Testis (tissue), 3 donors: Measurements from ENCODE around the gene CDK14. TPM values are rescaled to one million over a fixed set of nuclear protein-coding genes. Genes with fewer than 3 reads are reported as not detected.

Experiments used
- DNase-seq: peaks from one replicate; pipeline ENCODE4 v3.0.0-alpha.2; 2019
- H3K27ac ChIP-seq, 2 donors: fragments of 200-600 bp; sonication (generic); one replicate each; pipeline ENCODE4 v1.5.1; 2019
- H3K27me3 ChIP-seq: fragments of 200-600 bp; sonication (generic); one replicate; pipeline ENCODE4 v1.5.1; 2019
- H3K36me3 ChIP-seq: fragments of 200-600 bp; sonication (generic); one replicate; pipeline ENCODE4 v1.5.1; 2017; ENCODE audit warnings: low read depth; ENCODE audit errors: missing control alignments
- H3K4me1 ChIP-seq: fragments of 200-600 bp; sonication (generic); one replicate; pipeline ENCODE4 v1.5.1; 2019
- H3K4me3 ChIP-seq, 2 donors: fragments of 200-600 bp; sonication (generic); one replicate each; pipeline ENCODE4 v1.5.1; 2017 to 2019
- H3K9me3 ChIP-seq: fragments of 200-600 bp; sonication (generic); one replicate; pipeline ENCODE4 v1.5.1; 2017
- CTCF ChIP-seq, 3 experiments: fragments of 450-650 bp in 2 of 3; fragments of 200-600 bp in 1 of 3; sonication (generic) in 1 of 3; IDR thresholded peaks; one replicate each; pipeline ENCODE4 v1.5.1; 2016 to 2019; ENCODE audit warnings: antibody characterized with exemption in 3 of 3, mild to moderate bottlenecking in 2 of 3, moderate library complexity in 1 of 3
- POLR2A ChIP-seq: fragments of 450-650 bp; IDR thresholded peaks from one replicate; pipeline ENCODE4 v1.6.1; 2017; ENCODE audit warnings: antibody characterized with exemption, mild to moderate bottlenecking, moderate library complexity
- WGBS, 2 donors: methylation state at CpG; one replicate each; pipeline ENCODE4 v1.1.5; 2018; 5-methylcytosine and 5-hydroxymethylcytosine counted together
- intact Hi-C: fragments of 100-400 bp; cut with DNase I; formaldehyde crosslinking; loops from one replicate; pipeline ENCODE4 v1.15.1; 2023; ENCODE audit warnings: low total_unique reads
- polyA plus RNA-seq: library from polyadenylated mRNA; stranded (reverse); fragments of 350-450 nt; fragmentation: Illumina TruSeq; extraction: RNeasy Lipid Tissue Mini Kit (QIAGEN cat#74804); gene quantifications from one replicate; pipeline ENCODE4 v1.2.3, GENCODE V29; 2014; ENCODE audit warnings: low read depth, low replicate concordance; ENCODE audit not compliant: insufficient read depth
- total RNA-seq, 2 donors: library from RNA; depleted of rRNA; stranded (reverse); fragments of >200 nt; gene quantifications; one replicate each; pipeline ENCODE4 v1.2.3, GENCODE V29; 2016

CDK14 gene
- total and polyA plus RNA-seq, 3 donors from 2014 or later = 18.9 to 22.7 (median 19.5) TPM

- Histone ChIP-seq H3K36me3 (no peaks in the 10 kb centered on the region), H3K27ac (no peak overlapping the region), H3K4me1 (no peaks in the 10 kb centered on the region), H3K4me3 (no peak overlapping the region), H3K9me3 (no peaks in the 10 kb centered on the region), H3K27me3 (no peaks in the 10 kb centered on the region)
- no peak for DNase-seq
- TF ChIP-seq CTCF (IDR thresholded peaks at IDR 0.05) = no peak
- no peak for TF ChIP-seq POLR2A
- WGBS, 2 donors = 68 to 70% methylated on average over 3 of the region's 3 CpGs
- intact Hi-C loops = no loop called here
These were observed 21.3 kb downstream of the CDK14 start for GRCh38 chr7:90617442-90617841.

DNA sequence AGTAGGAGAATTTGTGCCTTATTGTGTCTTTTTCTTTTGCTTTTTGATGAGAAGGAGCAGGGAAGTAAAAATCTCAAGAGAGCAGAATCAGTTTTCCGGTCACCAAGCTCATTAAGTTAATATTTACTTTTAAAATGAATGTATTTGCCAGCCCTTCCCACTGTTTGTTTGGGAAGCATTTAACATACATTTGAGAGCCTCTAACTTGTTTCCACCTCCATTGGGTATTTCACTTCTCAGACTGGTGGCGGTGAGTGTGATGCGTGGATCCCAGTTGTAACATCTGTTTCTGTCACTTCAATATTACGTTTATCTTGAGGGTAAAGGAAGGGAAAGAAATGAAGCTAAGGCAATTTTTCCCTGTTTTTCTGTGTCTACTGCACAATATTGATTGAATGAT, 22.8 kb downstream of the CDK14 start:
- Histone ChIP-seq H3K9me3 (no peaks in the 10 kb centered on the region), H3K4me3 (no peak overlapping the region), H3K36me3 (no peaks in the 10 kb centered on the region), H3K27ac (no peak overlapping the region), H3K4me1 (no peaks in the 10 kb centered on the region), H3K27me3 (no peaks in the 10 kb centered on the region)
- no peak for TF ChIP-seq CTCF (IDR thresholded peaks at IDR 0.05)
- no peak for TF ChIP-seq POLR2A
- intact Hi-C loops = no loop called here
- WGBS, 2 donors = 92 to 97% methylated on average over 4 of the region's 4 CpGs
- no peak for DNase-seq

- no peaks in the 10 kb centered on the region for H3K36me3 ChIP-seq
- intact Hi-C loops = no loop called here
- no peaks in the 10 kb centered on the region for H3K9me3 ChIP-seq
- no peak overlapping the region for H3K27ac ChIP-seq
- TF ChIP-seq POLR2A (no peak), CTCF (IDR thresholded peaks at IDR 0.05) (no peak)
- no peaks in the 10 kb centered on the region for H3K27me3 ChIP-seq
- H3K4me1 ChIP-seq = no peaks in the 10 kb centered on the region
- WGBS, 2 donors = 77 to 78% methylated on average over 2 of the region's 2 CpGs
- DNase-seq = no peak
- no peak overlapping the region for H3K4me3 ChIP-seq
These were observed 25.1 kb downstream of the CDK14 start for GRCh38 chr7:90621125-90621746.

- no peak overlapping the region for H3K27ac ChIP-seq
- TF ChIP-seq POLR2A = no peak
- TF ChIP-seq CTCF (IDR thresholded peaks at IDR 0.05) = no peak
- no peak for DNase-seq
- intact Hi-C loops = no loop called here
- H3K27me3 ChIP-seq = no peaks in the 10 kb centered on the region
- no peak overlapping the region for H3K4me3 ChIP-seq
- 63 to 73% methylated on average over 4 of the region's 4 CpGs for WGBS, 2 donors
- no peaks in the 10 kb centered on the region for H3K36me3 ChIP-seq
- no peaks in the 10 kb centered on the region for H3K9me3 ChIP-seq
- no peaks in the 10 kb centered on the region for H3K4me1 ChIP-seq
These were observed 25.6 kb downstream of the CDK14 start for GRCh38 chr7:90621747-90622140.

- DNase-seq = no peak
- intact Hi-C loops = no loop called here
- Histone ChIP-seq H3K36me3 (no peaks in the 10 kb centered on the region), H3K4me3 (no peak overlapping the region), H3K9me3 (no peaks in the 10 kb centered on the region), H3K27me3 (no peaks in the 10 kb centered on the region), H3K27ac (no peak overlapping the region), H3K4me1 (no peaks in the 10 kb centered on the region)
- WGBS, 2 donors = 85 to 95% methylated on average over 2 of the region's 2 CpGs
- TF ChIP-seq CTCF (IDR thresholded peaks at IDR 0.05) (no peak), POLR2A (no peak)
These were observed 26.5 kb downstream of the CDK14 start for GRCh38 chr7:90622670-90623069.
